ENCODE data around the gene MARF1. TPM values are rescaled to one million over a fixed set of nuclear protein-coding genes. Genes with fewer than 3 reads are reported as not detected.
"Not testable (repeated sequence)": the region's sequence is repeated elsewhere in the genome, so short reads cannot be mapped to it uniquely, and the experiment has no call there.

Gene MARF1
- total and polyA plus RNA-seq, 2 experiments from 2014 or later = 6.6 to 14.1 TPM

GRCh38 chr16:15658556-15658955 lies 15.6 kb upstream of the MARF1 start:
- Histone ChIP-seq H3K27me3 (no peaks in the 10 kb centered on the region), H3K9me3 (ENCODE audit: low read depth) (no peaks in the 10 kb centered on the region), H3K4me1 (ENCODE audit: low read depth) (no peaks in the 10 kb centered on the region), H3K36me3 (no peaks in the 10 kb centered on the region), H3K27ac (no peak overlapping the region), H3K4me3 (no peak overlapping the region)
- TF ChIP-seq, protein P1, sequence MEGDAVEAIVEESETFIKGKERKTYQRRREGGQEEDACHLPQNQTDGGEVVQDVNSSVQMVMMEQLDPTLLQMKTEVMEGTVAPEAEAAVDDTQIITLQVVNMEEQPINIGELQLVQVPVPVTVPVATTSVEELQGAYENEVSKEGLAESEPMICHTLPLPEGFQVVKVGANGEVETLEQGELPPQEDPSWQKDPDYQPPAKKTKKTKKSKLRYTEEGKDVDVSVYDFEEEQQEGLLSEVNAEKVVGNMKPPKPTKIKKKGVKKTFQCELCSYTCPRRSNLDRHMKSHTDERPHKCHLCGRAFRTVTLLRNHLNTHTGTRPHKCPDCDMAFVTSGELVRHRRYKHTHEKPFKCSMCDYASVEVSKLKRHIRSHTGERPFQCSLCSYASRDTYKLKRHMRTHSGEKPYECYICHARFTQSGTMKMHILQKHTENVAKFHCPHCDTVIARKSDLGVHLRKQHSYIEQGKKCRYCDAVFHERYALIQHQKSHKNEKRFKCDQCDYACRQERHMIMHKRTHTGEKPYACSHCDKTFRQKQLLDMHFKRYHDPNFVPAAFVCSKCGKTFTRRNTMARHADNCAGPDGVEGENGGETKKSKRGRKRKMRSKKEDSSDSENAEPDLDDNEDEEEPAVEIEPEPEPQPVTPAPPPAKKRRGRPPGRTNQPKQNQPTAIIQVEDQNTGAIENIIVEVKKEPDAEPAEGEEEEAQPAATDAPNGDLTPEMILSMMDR (IDR thresholded peaks at IDR 0.05; ENCODE audit: low read depth, low read length) = no peak
- DNase-seq (ENCODE audit: low read depth in 1 of 2, low spot score in 1 of 2) = no peak

DNA sequence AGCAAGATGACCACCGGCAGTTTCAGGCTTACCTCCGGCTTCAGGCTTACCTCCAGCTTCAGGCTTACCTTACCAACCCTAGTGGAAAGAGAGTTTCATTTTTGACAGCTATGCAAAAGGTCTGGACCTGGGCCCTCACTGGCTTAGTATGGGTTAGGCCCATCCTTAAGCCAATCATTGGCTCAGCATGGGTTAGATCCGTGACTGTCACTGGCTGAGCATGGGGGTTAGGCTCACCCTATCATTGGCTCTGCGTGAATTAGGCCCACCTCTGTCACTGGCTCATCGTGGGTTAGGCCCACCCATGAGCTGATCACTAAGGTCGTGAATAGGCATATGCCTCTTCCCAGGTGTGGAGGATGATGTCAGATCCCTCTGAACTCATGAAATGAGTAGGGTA lies 15.2 kb upstream of the MARF1 start:
- Histone ChIP-seq H3K36me3 (no peaks in the 10 kb centered on the region), H3K27me3 (no peaks in the 10 kb centered on the region), H3K9me3 (ENCODE audit: low read depth) (no peaks in the 10 kb centered on the region), H3K4me1 (ENCODE audit: low read depth) (no peaks in the 10 kb centered on the region), H3K27ac (no peak overlapping the region), H3K4me3 (no peak overlapping the region)
- DNase-seq (ENCODE audit: low read depth in 1 of 2, low spot score in 1 of 2) = no peak
- TF ChIP-seq, protein P1 (IDR thresholded peaks at IDR 0.05; ENCODE audit: low read depth, low read length) = no peak

- DNase-seq (ENCODE audit: low read depth in 1 of 2, low spot score in 1 of 2); H3K27me3 ChIP-seq; H3K36me3 ChIP-seq; H3K4me1 ChIP-seq (ENCODE audit: low read depth); H3K27ac ChIP-seq; H3K4me3 ChIP-seq; H3K9me3 ChIP-seq (ENCODE audit: low read depth): not testable (repeated sequence)
Measured at GRCh38 chr16:15655561-15655960, 12.6 kb upstream of the MARF1 start.

DNA sequence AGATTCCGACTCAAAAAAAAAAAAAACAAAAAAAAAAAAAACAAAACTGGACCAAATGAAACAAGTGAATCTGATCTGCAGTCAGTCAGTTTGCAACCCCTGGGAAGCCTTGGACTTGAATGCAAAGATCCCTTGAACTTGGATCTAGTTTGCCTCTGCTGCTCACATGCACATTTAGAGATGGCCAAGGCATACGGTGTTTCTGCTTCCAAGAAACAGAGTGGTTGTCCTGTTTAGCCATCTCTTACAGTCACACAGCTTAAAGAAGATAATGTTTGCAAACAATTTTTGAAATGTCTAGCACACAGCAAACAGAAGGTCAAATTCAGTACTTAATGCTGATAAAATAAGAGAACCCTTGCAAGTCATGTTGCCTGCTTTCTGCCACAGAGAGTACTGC lies 11.6 kb upstream of the MARF1 start:
- H3K36me3 ChIP-seq = no peaks in the 10 kb centered on the region
- DNase-seq (ENCODE audit: low read depth in 1 of 2, low spot score in 1 of 2) = no peak
- no peak overlapping the region for H3K27ac ChIP-seq
- no peaks in the 10 kb centered on the region for H3K9me3 ChIP-seq (ENCODE audit: low read depth)
- no peaks in the 10 kb centered on the region for H3K27me3 ChIP-seq
- TF ChIP-seq, protein P1 (IDR thresholded peaks at IDR 0.05; ENCODE audit: low read depth, low read length) = no peak
- H3K4me1 ChIP-seq (ENCODE audit: low read depth) = no peaks in the 10 kb centered on the region
- no peak overlapping the region for H3K4me3 ChIP-seq

GRCh38 chr16:15653227-15653626 lies 10.3 kb upstream of the MARF1 start:
- H3K27me3 ChIP-seq = no peaks in the 10 kb centered on the region
- no peaks in the 10 kb centered on the region for H3K36me3 ChIP-seq
- no peaks in the 10 kb centered on the region for H3K4me1 ChIP-seq (ENCODE audit: low read depth)
- no peak overlapping the region for H3K27ac ChIP-seq
- peak in 1 of 2 donors; percentile 72 for DNase-seq (ENCODE audit: low read depth in 1 of 2, low spot score in 1 of 2)
- no peak overlapping the region for H3K4me3 ChIP-seq
- TF ChIP-seq, protein P1 (IDR thresholded peaks at IDR 0.05; ENCODE audit: low read depth, low read length) = no peak
- no peaks in the 10 kb centered on the region for H3K9me3 ChIP-seq (ENCODE audit: low read depth)

- no peak for DNase-seq (ENCODE audit: low read depth in 1 of 2, low spot score in 1 of 2)
- TF ChIP-seq, protein P1 (IDR thresholded peaks at IDR 0.05; ENCODE audit: low read depth, low read length) = no peak
- H3K36me3 ChIP-seq = no peaks in the 10 kb centered on the region
- H3K9me3 ChIP-seq (ENCODE audit: low read depth) = no peaks in the 10 kb centered on the region
- no peaks in the 10 kb centered on the region for H3K4me1 ChIP-seq (ENCODE audit: low read depth)
- H3K4me3 ChIP-seq = no peak overlapping the region
- no peak overlapping the region for H3K27ac ChIP-seq
- H3K27me3 ChIP-seq = no peaks in the 10 kb centered on the region
Measured at GRCh38 chr16:15652293-15653001, 9.5 kb upstream of the MARF1 start.

All from cardiac muscle cell (in vitro differentiated cells and primary cell).